ENCODE measurements around the gene KREMEN1. TPM values are rescaled to one million over a fixed set of nuclear protein-coding genes. Genes with fewer than 3 reads are reported as not detected.
A peak's percentile ranks its signal among the peaks of the same experiment; 100 is the strongest.

The KREMEN1 gene
- total and polyA plus RNA-seq, 10 of the 15 experiments (the other 5 are each of a cell fraction or from before 2014, with no cell fraction given) = 0.10 to 2.5 (median 0.20) TPM; not detected in 1

- TF ChIP-seq MEF2B (IDR thresholded peaks at IDR 0.05; ENCODE audit: partially characterized antibody, poor library complexity, severe bottlenecking) (peak; percentile 98), NR2F1 (conservative IDR thresholded peaks at IDR 0.05) (peak; percentile 86), RAD51 (IDR thresholded peaks at IDR 0.05) (no peak), TCF7 (IDR thresholded peaks at IDR 0.05; ENCODE audit: borderline replicate concordance) (peak; percentile 75; the same call in 1 of the 2 replicates), NR2C1 (IDR thresholded peaks at IDR 0.05) (no peak), CHD4 (IDR thresholded peaks at IDR 0.05) (no peak), EZH2 (IDR thresholded peaks at IDR 0.05; ENCODE audit: borderline replicate concordance, control insufficient read depth, low read depth, low read length) (no peak), NFYA (IDR thresholded peaks at IDR 0.05; ENCODE audit: borderline replicate concordance, low read depth, low read length) (no peak), BMI1 (IDR thresholded peaks at IDR 0.05; ENCODE audit: borderline replicate concordance) (peak; percentile 38; the same call in 1 of the 2 replicates), SMARCA5 (IDR thresholded peaks at IDR 0.05) (peak; percentile 79), MTA2 (IDR thresholded peaks at IDR 0.05; ENCODE audit: low read depth) (peak; percentile 86; the same call in 1 of the 2 replicates), EGR1 (IDR thresholded peaks at IDR 0.05; ENCODE audit: borderline replicate concordance in 1 of 2, low read depth in 2 of 2, low read length in 2 of 2) (peak in 1 of 2 experiments; percentile 48; a peak in 1 of 3 replicates), NRF1 (conservative IDR thresholded peaks at IDR 0.05; ENCODE audit: low read depth, low read length) (no peak), MYB (IDR thresholded peaks at IDR 0.05; ENCODE audit: borderline replicate concordance, low read depth, low read length) (peak; percentile 94; the same call in 1 of the 2 replicates), NFIC (IDR thresholded peaks at IDR 0.05; ENCODE audit: low read depth, low read length) (peak; percentile 90; the same call in 1 of the 2 replicates), YBX1 (IDR thresholded peaks at IDR 0.05) (0 out of 2 replicates have a peak, but pooled peaks have one; percentile 60), SMAD1 (IDR thresholded peaks at IDR 0.05; ENCODE audit: low read depth, partially characterized antibody) (peak; percentile 79), POLR2AphosphoS5 (IDR thresholded peaks at IDR 0.05; ENCODE audit: low read length) (peak; percentile 71), SREBF1 (IDR thresholded peaks at IDR 0.05; ENCODE audit: low read length) (no peak), POU2F2 (IDR thresholded peaks at IDR 0.05; ENCODE audit: borderline replicate concordance, low read depth, low read length) (peak; percentile 87; the same call in 2 of the 3 replicates), ZNF217 (IDR thresholded peaks at IDR 0.05) (no peak; the same call in 1 of the 2 replicates), HDAC6 (IDR thresholded peaks at IDR 0.05; ENCODE audit: unreplicated experiment) (no peak), HSF1 (IDR thresholded peaks at IDR 0.05; ENCODE audit: low read depth, low read length) (no peak)
- TF ChIP-seq, protein P1, sequence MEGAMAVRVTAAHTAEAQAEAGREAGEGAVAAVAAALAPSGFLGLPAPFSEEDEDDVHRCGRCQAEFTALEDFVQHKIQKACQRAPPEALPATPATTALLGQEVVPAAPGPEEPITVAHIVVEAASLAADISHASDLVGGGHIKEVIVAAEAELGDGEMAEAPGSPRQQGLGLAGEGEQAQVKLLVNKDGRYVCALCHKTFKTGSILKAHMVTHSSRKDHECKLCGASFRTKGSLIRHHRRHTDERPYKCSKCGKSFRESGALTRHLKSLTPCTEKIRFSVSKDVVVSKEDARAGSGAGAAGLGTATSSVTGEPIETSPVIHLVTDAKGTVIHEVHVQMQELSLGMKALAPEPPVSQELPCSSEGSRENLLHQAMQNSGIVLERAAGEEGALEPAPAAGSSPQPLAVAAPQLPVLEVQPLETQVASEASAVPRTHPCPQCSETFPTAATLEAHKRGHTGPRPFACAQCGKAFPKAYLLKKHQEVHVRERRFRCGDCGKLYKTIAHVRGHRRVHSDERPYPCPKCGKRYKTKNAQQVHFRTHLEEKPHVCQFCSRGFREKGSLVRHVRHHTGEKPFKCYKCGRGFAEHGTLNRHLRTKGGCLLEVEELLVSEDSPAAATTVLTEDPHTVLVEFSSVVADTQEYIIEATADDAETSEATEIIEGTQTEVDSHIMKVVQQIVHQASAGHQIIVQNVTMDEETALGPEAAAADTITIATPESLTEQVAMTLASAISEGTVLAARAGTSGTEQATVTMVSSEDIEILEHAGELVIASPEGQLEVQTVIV (IDR thresholded peaks at IDR 0.05; ENCODE audit: borderline replicate concordance, partially characterized antibody) = no peak
Observed at GRCh38 chr22:29202212-29203192, 129.7 kb downstream of the KREMEN1 start (continued).
